ENCODE data around the gene GPR107.

Gene GPR107

GRCh38 chr9:130149031-130149430, 95.3 kb downstream of the GPR107 start:
- TF ChIP-seq CTCF (IDR thresholded peaks at IDR 0.05; ENCODE audit: low read depth, low read length, missing control alignments): no peak
- DNase-seq: no peak
- Histone ChIP-seq H3K4me3 (ENCODE audit: low read depth, low read length) (no peak overlapping the region), H3K27ac (no peak overlapping the region), H3K36me3 (replicated peaks) (no peaks in the 10 kb centered on the region), H3K27me3 (replicated peaks) (no peaks in the 10 kb centered on the region)
- in situ Hi-C loops (cut with HindIII; ENCODE audit: low pct_ligation_motif_present, low sequenced_read_pairs): no loop called here

DNA sequence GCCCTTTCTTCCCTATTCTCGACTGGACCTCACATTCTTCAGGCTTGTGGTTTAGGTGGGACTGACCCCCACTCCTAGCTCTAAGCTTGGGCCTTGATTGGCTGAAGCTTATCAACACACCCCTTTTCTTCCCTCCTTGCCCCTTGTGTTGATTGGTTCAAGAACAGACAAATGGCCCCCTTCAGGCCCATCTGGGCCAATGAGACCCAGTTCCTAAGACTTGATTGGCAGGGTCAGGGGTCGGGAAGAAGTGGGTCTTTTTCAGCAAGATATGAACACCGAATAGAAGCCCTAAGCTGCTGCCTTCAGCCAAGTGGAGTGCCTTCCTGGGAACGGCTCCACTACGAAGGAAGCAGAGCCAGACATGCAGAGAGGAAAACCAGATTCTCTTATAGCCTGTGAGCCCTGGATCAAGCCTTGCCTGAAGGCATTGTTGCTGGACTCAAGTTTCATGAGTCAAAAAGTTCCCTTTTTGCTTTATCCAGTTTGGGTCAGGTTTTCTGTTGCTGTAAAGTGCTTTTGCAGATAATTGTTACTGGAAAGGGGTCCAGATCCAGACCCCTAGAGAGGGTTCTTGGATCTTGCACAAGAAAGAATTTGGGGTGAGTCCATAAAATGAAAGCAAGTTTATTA, 96.1 kb downstream of the GPR107 start:
- H3K36me3 ChIP-seq (replicated peaks): no peaks in the 10 kb centered on the region
- in situ Hi-C loops (cut with HindIII; ENCODE audit: low pct_ligation_motif_present, low sequenced_read_pairs): no loop called here
- no peak overlapping the region for H3K4me3 ChIP-seq (ENCODE audit: low read depth, low read length)
- TF ChIP-seq CTCF (IDR thresholded peaks at IDR 0.05; ENCODE audit: low read depth, low read length, missing control alignments): no peak
- no peak for DNase-seq
- H3K27me3 ChIP-seq (replicated peaks): no peaks in the 10 kb centered on the region
- no peak overlapping the region for H3K27ac ChIP-seq

- Histone ChIP-seq H3K36me3 (replicated peaks) (no peaks in the 10 kb centered on the region), H3K27me3 (replicated peaks) (no peaks in the 10 kb centered on the region), H3K4me3 (ENCODE audit: low read depth, low read length) (no peak overlapping the region), H3K27ac (no peak overlapping the region)
- DNase-seq: peak; percentile 61
- TF ChIP-seq CTCF (IDR thresholded peaks at IDR 0.05; ENCODE audit: low read depth, low read length, missing control alignments): no peak
- in situ Hi-C loops (cut with HindIII; ENCODE audit: low pct_ligation_motif_present, low sequenced_read_pairs): no loop called here
Measured at GRCh38 chr9:130150779-130151382, 97.2 kb downstream of the GPR107 start.

DNA sequence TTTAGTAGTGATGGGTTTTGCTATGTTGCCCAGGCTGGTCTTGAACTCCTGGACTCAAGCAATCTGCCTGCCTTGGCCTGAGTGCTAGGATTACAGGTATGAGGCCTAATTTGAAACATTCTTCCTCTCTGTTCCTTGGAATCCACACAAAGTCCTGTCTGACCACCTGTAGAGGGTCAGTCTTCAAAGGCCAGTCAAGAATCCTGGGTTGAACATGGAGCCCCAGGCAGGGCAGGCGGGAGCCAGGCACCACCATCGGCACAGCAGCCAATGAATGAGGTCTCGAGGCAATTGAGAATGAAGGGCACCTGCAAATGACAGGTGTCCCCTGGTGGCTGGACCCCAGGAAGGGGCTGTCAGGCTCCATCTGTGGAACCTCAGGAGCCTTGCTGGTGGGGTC, 101.1 kb downstream of the GPR107 start:
- TF ChIP-seq CTCF (IDR thresholded peaks at IDR 0.05; ENCODE audit: low read depth, low read length, missing control alignments): no peak
- no peak overlapping the region for H3K27ac ChIP-seq

DNA sequence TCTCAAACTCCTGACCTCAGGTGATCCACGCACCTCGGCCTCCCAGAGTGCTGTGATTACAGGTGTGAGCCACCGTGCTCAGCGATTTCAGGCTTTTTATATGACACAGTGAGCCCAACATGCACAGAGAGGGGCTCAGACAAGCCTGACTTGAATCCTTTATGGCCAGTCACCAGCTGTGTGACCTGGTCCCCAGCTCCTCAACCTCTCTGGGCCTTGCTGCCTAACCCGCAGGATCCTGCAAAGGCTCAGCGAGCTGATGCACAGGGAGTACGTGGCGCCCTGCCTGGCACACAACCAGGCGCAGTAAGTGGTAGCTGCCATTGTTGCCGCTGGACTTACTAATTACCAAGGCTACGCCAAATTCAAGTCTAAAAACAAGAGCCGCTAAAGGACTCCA, 101.9 kb downstream of the GPR107 start:
- no peak overlapping the region for H3K27ac ChIP-seq
- TF ChIP-seq CTCF (IDR thresholded peaks at IDR 0.05; ENCODE audit: low read depth, low read length, missing control alignments): no peak
- H3K27me3 ChIP-seq (replicated peaks): no peaks in the 10 kb centered on the region
- DNase-seq: no peak
- no peak overlapping the region for H3K4me3 ChIP-seq (ENCODE audit: low read depth, low read length)
- no peaks in the 10 kb centered on the region for H3K36me3 ChIP-seq (replicated peaks)
- in situ Hi-C loops (cut with HindIII; ENCODE audit: low pct_ligation_motif_present, low sequenced_read_pairs): no loop called here

More for the DNA sequence above, 101.1 kb downstream of the GPR107 start:
- in situ Hi-C loops (cut with HindIII; ENCODE audit: low pct_ligation_motif_present, low sequenced_read_pairs): no loop called here
- DNase-seq: no peak
- no peak overlapping the region for H3K4me3 ChIP-seq (ENCODE audit: low read depth, low read length)
- H3K27me3 ChIP-seq (replicated peaks): no peaks in the 10 kb centered on the region
- no peaks in the 10 kb centered on the region for H3K36me3 ChIP-seq (replicated peaks)

- in situ Hi-C loops (cut with HindIII; ENCODE audit: low pct_ligation_motif_present, low sequenced_read_pairs): no loop called here
- TF ChIP-seq CTCF (IDR thresholded peaks at IDR 0.05; ENCODE audit: low read depth, low read length, missing control alignments): peak; percentile 32
- DNase-seq: no peak
- no peaks in the 10 kb centered on the region for H3K36me3 ChIP-seq (replicated peaks)
- no peaks in the 10 kb centered on the region for H3K27me3 ChIP-seq (replicated peaks)
- H3K27ac ChIP-seq: no peak overlapping the region
- no peak overlapping the region for H3K4me3 ChIP-seq (ENCODE audit: low read depth, low read length)
Measured at GRCh38 chr9:130156672-130157071, 103.0 kb downstream of the GPR107 start.
